Motor neuron (in vitro differentiated cells): ENCODE measurements around the gene FBLN7. TPM values are rescaled to one million over a fixed set of nuclear protein-coding genes. Genes with fewer than 3 reads are reported as not detected.
"Not testable (repeated sequence)": the region's sequence is repeated elsewhere in the genome, so short reads cannot be mapped to it uniquely, and the experiment has no call there.

Experiments used
- ATAC-seq, 8 experiments: fragments of 200-7000 bp; cut with Tn5 transposase; replicated peaks in 6 of 8; 2 replicates each; pipeline ENCODE4 v1.8.0; 2021; ENCODE audit warnings: mild to moderate bottlenecking in 8 of 8, moderate library complexity in 8 of 8
- H3K27ac ChIP-seq, 2 donors: fragments of 250-450 bp; sonication (Bioruptor Pico); 2 replicates each; pipeline ENCODE4 v1.9.0; 2021; ENCODE audit warnings: antibody characterized with exemption in 2 of 2, mild to moderate bottlenecking in 2 of 2, moderate library complexity in 1 of 2
- H3K4me1 ChIP-seq, 2 donors: fragments of 250-450 bp; sonication (Bioruptor Pico); replicated peaks in 1 of 2; 2 replicates each; pipeline ENCODE4 v1.6.1; 2021; ENCODE audit warnings: antibody characterized with exemption in 2 of 2, mild to moderate bottlenecking in 2 of 2, moderate library complexity in 1 of 2
- H3K4me3 ChIP-seq, 5 donors: fragments of 250-450 bp; sonication (Bioruptor Pico); 2 replicates each; pipeline ENCODE4 v1.9.0; 2021; ENCODE audit warnings: antibody characterized with exemption in 5 of 5, mild to moderate bottlenecking in 5 of 5, moderate library complexity in 4 of 5
- WGBS, 10 experiments: fragments of 450-650 bp; shearing (Covaris generic); methylation state at CpG; one replicate each; pipeline ENCODE4 v1.0.0; 2022; 5-methylcytosine and 5-hydroxymethylcytosine counted together
- in situ Hi-C, 9 experiments: fragments of 400-800 bp; cut with MboI; loops; one replicate each; pipeline ENCODE4 v1.15.0; 2021; ENCODE audit warnings: low sequenced_read_pairs in 9 of 9, low pct_unique_long_range_greater_than_20kb in 2 of 9; ENCODE audit not compliant: unreplicated experiment in 9 of 9
- total RNA-seq, 8 experiments: library from RNA; unstranded; fragments of 300-600 nt; gene quantifications; 2 replicates each; pipeline versions ENCODE4 v1.2.3 to v1.2.4, GENCODE V29; 2022

Gene FBLN7
- total RNA-seq, 8 experiments from 2014 or later = 0.13 to 5.0 (median 0.73) TPM

DNA sequence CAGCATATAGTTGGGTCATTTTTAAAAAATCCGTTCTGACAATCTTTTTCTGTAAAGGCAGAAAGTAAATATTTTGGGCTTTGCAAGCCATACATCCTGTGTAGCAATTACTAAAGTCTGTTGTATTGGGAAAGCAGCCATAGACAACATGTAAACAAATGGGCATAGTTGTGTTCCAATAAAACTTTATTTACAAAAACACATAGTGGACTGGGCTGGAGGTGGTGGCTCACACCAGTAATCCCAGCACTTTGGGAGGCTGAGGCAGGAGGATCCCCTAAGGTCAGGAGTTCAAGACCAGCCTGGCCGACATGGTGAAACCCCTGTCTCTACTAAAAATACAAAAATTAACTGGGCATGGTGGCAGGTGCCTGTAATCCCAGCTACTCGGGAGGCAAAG lies 69.7 kb downstream of the FBLN7 start:
- 50 to 100% (median 86%) methylated on average over 1 to 3 of the region's 3 CpGs; no CpG with 5 or more reads in 1 of the 10 experiments for WGBS, 10 experiments
- ATAC-seq, in situ Hi-C loops: not testable (repeated sequence)

GRCh38 chr2:112216167-112216566 lies 78.0 kb downstream of the FBLN7 start:
- ATAC-seq = peak in 1 of 8 experiments; percentile 25
- Histone ChIP-seq H3K4me1 (no peaks in the 10 kb centered on the region), H3K27ac (no peak overlapping the region), H3K4me3 (no peak overlapping the region)
- in situ Hi-C loops = no loop called here
- WGBS, 10 experiments = 74 to 100% (median 98%) methylated on average over 1 to 3 of the region's 3 CpGs; no CpG with 5 or more reads in 2 of the 10 experiments

More for the DNA sequence above, 69.7 kb downstream of the FBLN7 start:
- H3K4me1 ChIP-seq, H3K27ac ChIP-seq, H3K4me3 ChIP-seq: not testable (repeated sequence)

DNA sequence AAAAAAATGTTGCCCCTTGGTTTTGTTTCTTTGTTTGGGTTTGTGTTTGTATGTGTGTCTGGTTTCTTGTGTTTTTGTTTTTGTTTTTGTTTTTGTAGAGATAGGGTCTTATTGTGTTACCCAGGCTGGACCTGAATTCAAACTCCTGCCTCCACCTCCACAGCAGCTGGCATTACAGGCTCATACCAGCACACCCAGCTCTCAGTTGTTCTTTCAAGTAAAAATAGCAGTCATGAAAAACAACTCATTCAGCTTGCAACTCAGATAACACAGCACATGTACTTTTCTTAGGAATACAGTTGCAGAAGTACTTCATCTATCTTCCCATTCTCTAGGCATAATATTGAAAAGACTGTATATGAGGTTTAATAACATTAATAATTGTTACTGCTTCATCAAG lies 79.7 kb downstream of the FBLN7 start:
- in situ Hi-C loops = no loop called here
- H3K4me3 ChIP-seq = no peak overlapping the region
- H3K4me1 ChIP-seq = no peaks in the 10 kb centered on the region
- no peak overlapping the region for H3K27ac ChIP-seq
- ATAC-seq = no peak

DNA sequence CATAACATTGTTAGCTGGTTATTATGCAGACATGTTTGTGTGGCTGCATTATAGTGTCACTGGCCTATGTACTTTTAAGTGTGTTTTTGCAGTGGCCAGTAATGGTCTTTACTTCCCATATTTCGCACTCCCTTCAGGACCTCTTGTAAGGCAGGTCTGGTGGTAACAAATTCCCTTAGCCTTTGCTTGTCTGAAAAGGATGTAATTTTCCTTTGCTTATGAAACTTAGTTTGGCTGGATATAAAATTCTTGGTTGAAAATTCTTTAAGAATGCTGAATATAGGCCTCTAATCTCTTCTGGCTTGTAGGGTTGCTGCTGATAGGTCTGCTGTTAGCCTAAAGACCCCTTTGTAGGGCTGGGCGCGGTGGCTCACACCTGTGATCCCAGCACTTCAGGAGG lies 82.0 kb downstream of the FBLN7 start:
- H3K4me3 ChIP-seq = no peak overlapping the region
- WGBS, 10 experiments = 80 to 100% (median 98%) methylated on average over 1 to 3 of the region's 3 CpGs; no CpG with 5 or more reads in 4 of the 10 experiments
- ATAC-seq = no peak

DNA sequence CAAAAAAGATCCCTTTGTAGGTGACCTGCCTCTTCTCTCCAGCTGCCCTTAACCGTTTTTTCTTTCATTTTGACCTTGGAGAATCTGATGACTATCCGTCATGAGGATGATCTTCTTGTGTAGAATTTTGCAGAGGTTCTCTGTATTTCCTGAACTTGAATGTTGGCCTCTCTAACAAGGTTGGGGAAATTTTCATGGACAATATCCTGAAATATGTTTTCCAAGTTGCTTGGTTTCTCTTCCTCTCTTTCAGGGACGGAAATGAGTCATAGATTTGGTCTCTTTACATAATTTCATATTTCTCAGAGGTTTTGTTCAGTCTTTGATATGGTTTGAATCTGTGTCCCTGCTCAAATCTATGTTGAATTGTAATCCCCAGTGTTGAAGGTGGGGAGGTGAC lies 82.6 kb downstream of the FBLN7 start:
- Histone ChIP-seq H3K4me1 (no peaks in the 10 kb centered on the region), H3K27ac (no peak overlapping the region), H3K4me3 (no peak overlapping the region)
- in situ Hi-C loops = no loop called here
- WGBS, 10 experiments = 90 to 100% (median 100%) methylated on average over 1 to 3 of the region's 3 CpGs; no CpG with 5 or more reads in 2 of the 10 experiments
- ATAC-seq = no peak

More for the DNA sequence above, 82.0 kb downstream of the FBLN7 start:
- Histone ChIP-seq H3K4me1 (no peaks in the 10 kb centered on the region), H3K27ac (no peak overlapping the region)
- in situ Hi-C loops = no loop called here

DNA sequence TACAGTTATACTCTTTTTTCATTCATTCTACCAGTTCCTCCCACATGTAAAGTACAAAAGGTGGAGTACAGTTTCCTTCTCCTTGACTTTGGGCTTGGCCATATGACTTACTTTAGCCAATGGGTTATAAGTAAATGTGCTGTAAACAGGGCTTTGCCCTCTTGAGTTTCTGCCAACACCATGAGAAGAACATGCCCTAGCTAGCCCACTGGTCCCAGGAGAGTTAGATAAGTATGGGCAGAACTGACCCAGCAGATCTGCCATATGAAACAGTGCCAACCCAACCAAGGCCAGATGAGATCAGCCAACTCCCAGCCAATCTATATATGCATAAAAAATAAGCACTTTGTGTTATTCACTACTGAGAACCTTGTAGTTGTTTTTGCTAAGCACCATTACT lies 91.2 kb downstream of the FBLN7 start:
- Histone ChIP-seq H3K4me3 (no peak overlapping the region), H3K27ac (no peak overlapping the region), H3K4me1 (no peaks in the 10 kb centered on the region)
- peak in 2 of 8 experiments; percentile 75 to 92 for ATAC-seq
- in situ Hi-C loops = no loop called here

GRCh38 chr2:112230371-112230770 lies 92.2 kb downstream of the FBLN7 start:
- 75 to 100% (median 98%) methylated on average over 1 to 3 of the region's 3 CpGs for WGBS, 10 experiments
- ATAC-seq = no peak
- in situ Hi-C loops = no loop called here

More at GRCh38 chr2:112230371-112230770, 92.2 kb downstream of the FBLN7 start:
- Histone ChIP-seq H3K4me3 (no peak overlapping the region), H3K27ac (no peak overlapping the region), H3K4me1 (no peaks in the 10 kb centered on the region)

Other genes with a start within 250 kb of the FBLN7 start
- 10 to 100 TPM in 1 of 8 experiments, 1 to 10 TPM in 7; 1.8 to 20.3 (median 2.9) TPM for gene MERTK, start 239.8 kb upstream of the FBLN7 start, total RNA-seq
- 10 to 100 TPM in 6 of 8 experiments, 1 to 10 TPM in 2; 7.8 to 18.6 (median 15.5) TPM for gene TMEM87B, start 83.1 kb upstream of the FBLN7 start, total RNA-seq
- gene ZC3H8, start 116.7 kb downstream of the FBLN7 start, total RNA-seq = 10 to 100 TPM; 13.7 to 43.4 (median 22.8) TPM
- gene ZC3H6, start 137.2 kb downstream of the FBLN7 start, total RNA-seq = 10 to 100 TPM in 5 of 8 experiments, 1 to 10 TPM in 3; 3.8 to 21.2 (median 12.4) TPM